ENCODE measurements around the gene VPS11. TPM values are rescaled to one million over a fixed set of nuclear protein-coding genes. Genes with fewer than 3 reads are reported as not detected.
"Not testable (repeated sequence)": the region's sequence is repeated elsewhere in the genome, so short reads cannot be mapped to it uniquely, and the experiment has no call there.

VPS11 gene
- total RNA-seq, 2 experiments from 2014 or later = 76.4 to 84.3 TPM

DNA sequence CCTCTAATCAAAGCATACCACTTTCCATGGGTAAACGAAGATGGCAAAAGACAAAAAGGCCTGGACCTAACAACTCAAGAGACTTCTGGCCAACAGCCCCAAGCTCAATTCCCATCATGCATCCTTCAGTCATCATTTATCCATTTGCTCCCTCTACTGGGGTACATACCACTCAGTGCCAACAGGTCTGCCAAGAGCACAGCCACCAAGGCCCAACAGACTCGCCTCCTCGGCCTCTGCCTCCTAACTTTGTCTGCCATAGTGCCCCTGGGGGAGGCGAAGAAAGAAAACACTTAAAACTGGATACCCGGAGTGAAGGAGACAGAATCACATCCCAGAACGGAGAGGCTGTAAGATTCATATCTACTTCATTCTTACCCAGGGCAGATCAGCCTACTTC lies 11.7 kb upstream of the VPS11 start:
- peak overlapping the region; percentile 99 for H3K4me3 Mint-ChIP-seq
- Histone ChIP-seq H3K4me3 (ENCODE audit: low read length) (peak overlapping the region; percentile 69), H3K27me3 (ENCODE audit: control insufficient read depth in 1 of 2, insufficient read depth in 2 of 2, low read length in 2 of 2) (no peaks in the 10 kb centered on the region), H3K4me1 (ENCODE audit: insufficient read depth, low read length) (peaks cover 42% of the 10 kb centered on the region), H3K27ac (ENCODE audit: low read depth in 1 of 2, low read length in 2 of 2) (peak overlapping the region; percentile 67 to 83), H3K9me3 (ENCODE audit: control insufficient read depth in 1 of 2, insufficient read depth in 1 of 2, low read length in 2 of 2) (no peaks in the 10 kb centered on the region), H3K36me3 (ENCODE audit: insufficient read depth, low read length) (peaks cover 50% of the 10 kb centered on the region)
- peaks cover 69% of the 10 kb centered on the region for H3K36me3 Mint-ChIP-seq (ENCODE audit: low read depth)
- peaks cover 36% of the 10 kb centered on the region for H3K4me1 Mint-ChIP-seq (ENCODE audit: low read depth)
- TF ChIP-seq, protein P1, sequence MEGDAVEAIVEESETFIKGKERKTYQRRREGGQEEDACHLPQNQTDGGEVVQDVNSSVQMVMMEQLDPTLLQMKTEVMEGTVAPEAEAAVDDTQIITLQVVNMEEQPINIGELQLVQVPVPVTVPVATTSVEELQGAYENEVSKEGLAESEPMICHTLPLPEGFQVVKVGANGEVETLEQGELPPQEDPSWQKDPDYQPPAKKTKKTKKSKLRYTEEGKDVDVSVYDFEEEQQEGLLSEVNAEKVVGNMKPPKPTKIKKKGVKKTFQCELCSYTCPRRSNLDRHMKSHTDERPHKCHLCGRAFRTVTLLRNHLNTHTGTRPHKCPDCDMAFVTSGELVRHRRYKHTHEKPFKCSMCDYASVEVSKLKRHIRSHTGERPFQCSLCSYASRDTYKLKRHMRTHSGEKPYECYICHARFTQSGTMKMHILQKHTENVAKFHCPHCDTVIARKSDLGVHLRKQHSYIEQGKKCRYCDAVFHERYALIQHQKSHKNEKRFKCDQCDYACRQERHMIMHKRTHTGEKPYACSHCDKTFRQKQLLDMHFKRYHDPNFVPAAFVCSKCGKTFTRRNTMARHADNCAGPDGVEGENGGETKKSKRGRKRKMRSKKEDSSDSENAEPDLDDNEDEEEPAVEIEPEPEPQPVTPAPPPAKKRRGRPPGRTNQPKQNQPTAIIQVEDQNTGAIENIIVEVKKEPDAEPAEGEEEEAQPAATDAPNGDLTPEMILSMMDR (IDR thresholded peaks at IDR 0.05) = no peak
- no peak for ATAC-seq (ENCODE audit: poor library complexity)
- POLR2A ChIA-PET = interaction anchor here (0.8 to 3.5 kb wide), 15 partner anchors 9 to 264 kb away, joined by 3 to 38 read pairs (median 4); partner anchors contain the start of genes C2CD2L, CENATAC, DPAGT1 and HINFP
- CTCF ChIA-PET = interaction anchor here (1.1 to 2.9 kb wide), 6 partner anchors 9 to 43 kb away, joined by 3 to 22 read pairs (median 4); partner anchors contain the start of genes SLC37A4, TRAPPC4 and VPS11
- no peaks in the 10 kb centered on the region for H3K27me3 Mint-ChIP-seq
- peak in 4 of 14 experiments; percentile 4 to 45 (median 26) for DNase-seq
- peak overlapping the region; percentile 80 for H3K27ac Mint-ChIP-seq
- intact Hi-C loops (cut with DNase I, micrococcal nuclease) = loop anchor here (1.0 to 2.0 kb wide), 3 partner anchors 10 to 39 kb away; partner anchors contain the start of gene SLC37A4 (in 1 of the 2)
- no peaks in the 10 kb centered on the region for H3K9me3 Mint-ChIP-seq

DNA sequence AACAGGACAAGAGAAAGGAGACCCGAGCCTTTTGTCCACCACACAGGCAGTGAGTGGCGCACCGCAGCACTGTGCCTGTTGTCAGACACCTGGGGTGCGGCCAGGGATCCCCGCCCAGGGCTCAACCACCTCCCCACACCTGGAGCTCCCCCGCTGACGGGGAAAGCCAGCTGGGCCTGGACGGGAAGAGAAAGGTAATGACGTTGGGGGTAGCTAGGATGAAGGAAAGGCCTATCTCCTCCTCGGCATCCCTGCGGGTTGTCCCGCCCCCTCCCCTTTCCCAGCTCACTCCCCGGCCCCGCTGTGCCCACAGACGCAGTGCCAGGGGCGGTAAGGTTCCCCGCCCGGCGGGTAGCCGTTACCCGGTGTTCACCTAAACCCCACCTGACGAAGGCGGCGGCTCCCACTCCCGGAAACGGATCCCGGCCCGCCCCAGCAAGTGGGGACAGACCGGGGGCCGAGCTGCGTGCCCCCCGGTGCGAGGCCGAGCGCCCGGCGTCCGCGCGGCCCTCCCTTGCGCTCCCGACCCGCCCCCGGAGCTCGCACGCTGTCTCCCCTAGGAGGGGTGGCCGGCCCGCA lies 11.1 kb upstream of the VPS11 start:
- peak overlapping the region; percentile 67 to 83 for H3K27ac ChIP-seq (ENCODE audit: low read depth in 1 of 2, low read length in 2 of 2)
- no peaks in the 10 kb centered on the region for H3K9me3 ChIP-seq (ENCODE audit: control insufficient read depth in 1 of 2, insufficient read depth in 1 of 2, low read length in 2 of 2)
- intact Hi-C loops (cut with DNase I, micrococcal nuclease) = loop anchor here (1.0 to 2.0 kb wide), 3 partner anchors 10 to 38 kb away; partner anchors contain the start of gene SLC37A4 (in 1 of the 2)
- Mint-ChIP-seq H3K27me3 (no peaks in the 10 kb centered on the region), H3K36me3 (ENCODE audit: low read depth) (peaks cover 63% of the 10 kb centered on the region), H3K4me3 (peak overlapping the region; percentile 99), H3K9me3 (no peaks in the 10 kb centered on the region), H3K27ac (peak overlapping the region; percentile 80), H3K4me1 (ENCODE audit: low read depth) (peaks cover 36% of the 10 kb centered on the region)
- H3K4me1 ChIP-seq (ENCODE audit: insufficient read depth, low read length) = peaks cover 39% of the 10 kb centered on the region
- ATAC-seq (ENCODE audit: poor library complexity) (peak; percentile 10), DNase-seq (peak in 12 of 14 experiments; percentile 12 to 82 (median 45))
- ChIA-PET CTCF (interaction anchor here (0.7 to 2.9 kb wide), 9 partner anchors 9 to 150 kb away, joined by 3 to 22 read pairs (median 3); partner anchors contain the start of genes CBL, HINFP, SLC37A4 and TRAPPC4), POLR2A (interaction anchor here (0.6 to 3.5 kb wide), 21 partner anchors 9 to 265 kb away, joined by 3 to 38 read pairs (median 4); partner anchors contain the start of genes C2CD2L, CENATAC, DPAGT1 and HINFP)
- no peaks in the 10 kb centered on the region for H3K27me3 ChIP-seq (ENCODE audit: control insufficient read depth in 1 of 2, insufficient read depth in 2 of 2, low read length in 2 of 2)
- H3K36me3 ChIP-seq (ENCODE audit: insufficient read depth, low read length) = peaks cover 44% of the 10 kb centered on the region
- TF ChIP-seq, protein P1 (IDR thresholded peaks at IDR 0.05) = no peak
- peak overlapping the region; percentile 69 for H3K4me3 ChIP-seq (ENCODE audit: low read length)

DNA sequence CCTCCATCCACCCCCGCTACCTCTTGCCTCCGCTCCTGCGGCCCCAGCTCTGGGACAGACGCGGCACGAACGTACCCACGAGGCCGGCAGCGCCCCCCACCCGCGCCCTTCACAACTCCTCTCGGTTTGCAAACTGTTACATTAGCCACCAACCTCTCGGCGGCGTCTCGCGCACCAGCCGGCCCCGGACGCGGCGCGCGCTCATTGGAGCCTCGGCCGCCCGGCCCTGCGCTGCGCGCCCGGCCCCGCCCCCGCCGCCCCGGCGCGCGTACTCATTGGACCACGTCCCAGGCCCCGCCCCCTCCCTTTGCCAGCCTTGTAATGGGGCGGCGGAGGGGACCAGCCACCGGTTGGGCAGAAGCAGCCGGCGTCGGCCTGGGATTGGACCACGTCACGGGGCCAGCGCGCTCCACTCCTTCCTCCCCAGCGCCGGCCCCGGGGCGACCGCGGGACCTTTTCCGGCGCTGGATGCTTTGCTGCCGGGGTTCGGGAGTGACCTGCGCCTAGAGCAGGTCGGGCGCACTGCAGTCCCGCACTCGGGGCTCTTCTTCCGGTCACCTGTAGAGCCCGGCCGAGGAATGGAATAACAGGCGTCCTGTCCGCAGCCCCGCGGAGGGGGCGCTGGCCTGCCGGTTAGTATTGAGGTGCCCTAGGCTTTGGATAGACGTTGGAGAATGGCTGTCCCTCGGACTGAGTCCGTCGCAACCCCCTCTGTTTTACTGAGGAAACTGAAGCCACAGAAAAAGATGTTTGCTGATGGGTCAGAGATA lies 10.4 kb upstream of the VPS11 start, which contains the start of gene HYOU1:
TSS of gene HYOU1 (minus strand) at position 206 of the 770 bp plus-strand sequence. CDS start 1,045 bp downstream, outside the sequence.
- Mint-ChIP-seq H3K4me1 (ENCODE audit: low read depth) (peaks cover 36% of the 10 kb centered on the region), H3K27me3 (no peaks in the 10 kb centered on the region), H3K27ac (peak within 1 kb of the TSS; percentile 80), H3K9me3 (no peaks in the 10 kb centered on the region), H3K4me3 (peak within 1 kb of the TSS; percentile 99), H3K36me3 (ENCODE audit: low read depth) (peaks cover 56% of the 10 kb centered on the region)
- DNase-seq (peak; percentile 97 to 99 (median 98)), ATAC-seq (ENCODE audit: poor library complexity) (peak; percentile 92)
- Histone ChIP-seq H3K4me1 (ENCODE audit: insufficient read depth, low read length) (peaks cover 32% of the 10 kb centered on the region), H3K9me3 (ENCODE audit: control insufficient read depth in 1 of 2, insufficient read depth in 1 of 2, low read length in 2 of 2) (no peaks in the 10 kb centered on the region), H3K27me3 (ENCODE audit: control insufficient read depth in 1 of 2, insufficient read depth in 2 of 2, low read length in 2 of 2) (no peaks in the 10 kb centered on the region), H3K27ac (ENCODE audit: low read depth in 1 of 2, low read length in 2 of 2) (peak within 1 kb of the TSS; percentile 83 to 84), H3K4me3 (ENCODE audit: low read length) (peak within 1 kb of the TSS; percentile 82), H3K36me3 (ENCODE audit: insufficient read depth, low read length) (peaks cover 37% of the 10 kb centered on the region)
- intact Hi-C loops (cut with DNase I, micrococcal nuclease) = loop anchor here (1.0 to 2.0 kb wide), 6 partner anchors 9 to 39 kb away; partner anchors contain the start of genes RPS25 (in 1 of the 2), SLC37A4 (in 1 of the 2), TRAPPC4 (in 1 of the 2) and VPS11 (in 1 of the 2)
- ChIA-PET CTCF (interaction anchor here (0.7 to 2.9 kb wide), 8 partner anchors 9 to 149 kb away, joined by 3 to 22 read pairs (median 4); partner anchors contain the start of genes CBL, HINFP, SLC37A4 and TRAPPC4), POLR2A (interaction anchor here (0.6 to 3.5 kb wide), 22 partner anchors 10 to 265 kb away, joined by 3 to 38 read pairs (median 4); partner anchors contain the start of genes C2CD2L, CENATAC, DPAGT1 and HINFP)
- TF ChIP-seq, protein P1 (IDR thresholded peaks at IDR 0.05) = peak; percentile 2

DNA sequence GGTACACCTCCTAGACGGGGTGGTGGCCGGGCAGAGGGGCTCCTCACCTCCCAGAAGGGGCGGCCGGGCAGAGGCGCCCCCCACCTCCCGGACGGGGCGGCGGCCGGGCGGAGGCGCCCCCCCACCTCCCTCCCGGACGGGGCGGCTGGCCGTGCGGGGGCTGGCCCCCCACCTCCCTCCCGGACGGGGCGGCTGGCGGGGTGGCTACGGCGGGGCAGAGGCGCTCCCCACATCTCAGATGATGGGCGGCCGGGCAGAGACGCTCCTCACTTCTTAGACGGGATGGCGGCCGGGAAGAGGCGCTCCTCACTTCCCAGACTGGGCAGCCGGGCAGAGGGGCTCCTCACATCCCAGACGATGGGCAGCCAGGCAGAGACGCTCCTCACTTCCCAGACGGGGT lies 8.5 kb upstream of the VPS11 start:
- H3K27me3 ChIP-seq (ENCODE audit: control insufficient read depth in 1 of 2, insufficient read depth in 2 of 2, low read length in 2 of 2); H3K4me3 ChIP-seq (ENCODE audit: low read length); intact Hi-C loops (cut with DNase I, micrococcal nuclease); H3K27ac Mint-ChIP-seq; H3K27ac ChIP-seq (ENCODE audit: low read depth in 1 of 2, low read length in 2 of 2); ATAC-seq (ENCODE audit: poor library complexity); DNase-seq; H3K9me3 ChIP-seq (ENCODE audit: control insufficient read depth in 1 of 2, insufficient read depth in 1 of 2, low read length in 2 of 2); H3K9me3 Mint-ChIP-seq; H3K27me3 Mint-ChIP-seq; H3K4me3 Mint-ChIP-seq: not testable (repeated sequence)
- peaks cover 30% of the 10 kb centered on the region for H3K4me1 ChIP-seq (ENCODE audit: insufficient read depth, low read length)
- Mint-ChIP-seq H3K4me1 (ENCODE audit: low read depth) (peaks cover 28% of the 10 kb centered on the region), H3K36me3 (ENCODE audit: low read depth) (peaks cover 37% of the 10 kb centered on the region)
- ChIA-PET CTCF (interaction anchor here (2.0 kb wide), 1 partner anchor 11 kb away, joined by 6 read pairs; no protein-coding TSS in a partner anchor), POLR2A (interaction anchor here (1.8 kb wide), 1 partner anchor 29 kb away, joined by 7 read pairs; the partner anchor contains the start of gene SLC37A4)
- peaks cover 18% of the 10 kb centered on the region for H3K36me3 ChIP-seq (ENCODE audit: insufficient read depth, low read length)

All from CD4-positive, alpha-beta T cell (primary cell).